ENCODE results near the gene HPS3. TPM values are rescaled to one million over a fixed set of nuclear protein-coding genes. Genes with fewer than 3 reads are reported as not detected.
"Not testable (repeated sequence)": the region's sequence is repeated elsewhere in the genome, so short reads cannot be mapped to it uniquely, and the experiment has no call there.

Gene HPS3
- total and polyA plus RNA-seq, 12 donors: 3.7 to 12.8 (median 4.7) TPM

GRCh38 chr3:149095487-149095886 lies 34.0 kb upstream of the HPS3 start:
- intact Hi-C loops (cut with DNase I): no loop called here
- no peak for TF ChIP-seq CTCF (IDR thresholded peaks at IDR 0.05)
- ATAC-seq: no peak
- H3K4me1 ChIP-seq: peaks cover 0 to 7% (median 0%) of the 10 kb centered on the region in 9 donors
- H3K4me3 ChIP-seq: no peak overlapping the region
- H3K27ac ChIP-seq: no peak overlapping the region
- H3K9me3 ChIP-seq: no peaks in the 10 kb centered on the region
- DNase-seq: no peak
- no peaks in the 10 kb centered on the region for H3K27me3 ChIP-seq
- H3K36me3 ChIP-seq: no peaks in the 10 kb centered on the region
- WGBS, 2 donors: 91 to 97% methylated on average over 4 of the region's 4 CpGs

GRCh38 chr3:149097987-149098386 lies 31.5 kb upstream of the HPS3 start:
- H3K9me3 ChIP-seq; H3K27me3 ChIP-seq; DNase-seq; ATAC-seq; H3K36me3 ChIP-seq; H3K27ac ChIP-seq; H3K4me1 ChIP-seq; H3K4me3 ChIP-seq; intact Hi-C loops (cut with DNase I): not testable (repeated sequence)
- WGBS, 2 donors: 95 to 96% methylated on average over 16 to 19 of the region's 19 CpGs

- intact Hi-C loops (cut with DNase I): loop anchor here in 1 of 10 donors (5.0 kb wide), 1 partner anchor 329 kb away; no protein-coding TSS in a partner anchor
- H3K36me3 ChIP-seq: no peaks in the 10 kb centered on the region
Measured at GRCh38 chr3:149101154-149101553, 28.3 kb upstream of the HPS3 start.

GRCh38 chr3:149101641-149102040 lies 27.8 kb upstream of the HPS3 start:
- no peak for ATAC-seq
- H3K27ac ChIP-seq: no peak overlapping the region
- no peaks in the 10 kb centered on the region for H3K27me3 ChIP-seq
- intact Hi-C loops (cut with DNase I): loop anchor here in 1 of 10 donors (5.0 kb wide), 1 partner anchor 329 kb away; no protein-coding TSS in a partner anchor
- 76 to 80% methylated on average over 3 of the region's 3 CpGs for WGBS, 2 donors
- no peak overlapping the region for H3K4me3 ChIP-seq
- TF ChIP-seq CTCF (IDR thresholded peaks at IDR 0.05): no peak
- peaks cover 0 to 14% (median 4%) of the 10 kb centered on the region in 11 donors for H3K9me3 ChIP-seq
- DNase-seq: no peak
- H3K36me3 ChIP-seq: no peaks in the 10 kb centered on the region
- H3K4me1 ChIP-seq: peaks cover 0 to 3% (median 0%) of the 10 kb centered on the region in 9 donors

More at GRCh38 chr3:149101154-149101553, 28.3 kb upstream of the HPS3 start:
- Histone ChIP-seq H3K4me3 (no peak overlapping the region), H3K9me3 (peaks cover 0 to 11% (median 4%) of the 10 kb centered on the region in 11 donors), H3K27me3 (no peaks in the 10 kb centered on the region), H3K27ac (no peak overlapping the region), H3K4me1 (peaks cover 0 to 3% (median 0%) of the 10 kb centered on the region in 9 donors)
- 91% methylated on average over 4 of the region's 4 CpGs for WGBS, 2 donors
- DNase-seq: no peak
- no peak for TF ChIP-seq CTCF (IDR thresholded peaks at IDR 0.05)
- no peak for ATAC-seq

- peaks cover 0 to 3% (median 0%) of the 10 kb centered on the region in 9 donors for H3K4me1 ChIP-seq
- no peak for ATAC-seq
- H3K9me3 ChIP-seq: peaks cover 0 to 17% (median 4%) of the 10 kb centered on the region in 11 donors
Measured at GRCh38 chr3:149104484-149104883, 25.0 kb upstream of the HPS3 start.

More at GRCh38 chr3:149104484-149104883, 25.0 kb upstream of the HPS3 start:
- Histone ChIP-seq H3K27me3 (no peaks in the 10 kb centered on the region), H3K36me3 (no peaks in the 10 kb centered on the region), H3K4me3 (no peak overlapping the region), H3K27ac (no peak overlapping the region)
- WGBS, 2 donors: 59 to 63% methylated on average over 3 of the region's 3 CpGs
- intact Hi-C loops (cut with DNase I): loop anchor here in 1 of 10 donors (5.0 kb wide), 1 partner anchor 332 kb away; no protein-coding TSS in a partner anchor
- no peak for TF ChIP-seq CTCF (IDR thresholded peaks at IDR 0.05)
- no peak for DNase-seq

All from heart right ventricle (tissue), 16 donors.